Stimulated activated memory B cell treated with anti-CD40 and anti-IgM and Interleukin-4, amounts not matched to agents 10 μg/mL and 1 μg/mL and 100 μg/mL, for 72 hours (primary cell): ENCODE measurements around the gene MYLK2.
"Not testable (repeated sequence)": the region's sequence is repeated elsewhere in the genome, so short reads cannot be mapped to it uniquely, and the experiment has no call there.

ENCODE experiments used
- ATAC-seq: fragments of 150-1000 bp; cut with Tn5 transposase; 2 replicates; pipeline ENCODE4 v1.10.0; 2021
- H3K27ac Mint-ChIP-seq: one replicate; pipeline ENCODE4 v1.8.0; 2022; ENCODE audit warnings: mild to moderate bottlenecking, mixed read lengths
- H3K27me3 Mint-ChIP-seq: one replicate; pipeline ENCODE4 v1.8.0; 2022; ENCODE audit warnings: mixed read lengths
- H3K36me3 Mint-ChIP-seq: one replicate; pipeline ENCODE4 v1.8.0; 2022; ENCODE audit warnings: mixed read lengths
- H3K4me1 Mint-ChIP-seq: one replicate; pipeline ENCODE4 v1.8.0; 2022; ENCODE audit warnings: mixed read lengths
- H3K4me3 Mint-ChIP-seq: one replicate; pipeline ENCODE4 v1.8.0; 2022; ENCODE audit warnings: mild to moderate bottlenecking, moderate library complexity, mixed read lengths
- H3K9me3 Mint-ChIP-seq: one replicate; pipeline ENCODE4 v1.8.0; 2022; ENCODE audit warnings: mixed read lengths

The MYLK2 gene

DNA sequence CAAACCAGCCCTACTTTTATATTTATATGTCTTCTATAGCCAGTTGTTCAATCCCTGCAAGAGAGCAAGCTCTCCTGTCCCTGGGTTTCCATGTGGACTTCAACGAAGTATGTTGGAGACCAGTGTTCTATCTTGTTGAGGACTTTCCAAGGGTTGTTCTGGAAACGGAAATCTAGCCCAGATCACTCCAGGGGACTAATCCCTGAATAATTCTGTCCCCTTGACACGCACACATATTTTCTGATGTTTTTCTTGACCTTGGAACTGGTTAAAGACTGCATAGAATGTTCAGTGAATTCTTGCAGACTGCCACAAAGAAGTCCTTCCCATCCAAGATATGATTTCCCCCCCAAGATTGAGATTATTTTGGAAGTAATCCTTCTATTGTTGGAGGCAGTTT is 9.5 kb upstream of the MYLK2 start:
- H3K27ac Mint-ChIP-seq: no peak overlapping the region
- H3K4me1 Mint-ChIP-seq: peaks cover 13% of the 10 kb centered on the region
- H3K9me3 Mint-ChIP-seq: no peaks in the 10 kb centered on the region
- H3K4me3 Mint-ChIP-seq: no peak overlapping the region
- no peaks in the 10 kb centered on the region for H3K27me3 Mint-ChIP-seq
- ATAC-seq: no peak
- H3K36me3 Mint-ChIP-seq: no peaks in the 10 kb centered on the region

- no peaks in the 10 kb centered on the region for H3K36me3 Mint-ChIP-seq
- H3K9me3 Mint-ChIP-seq: no peaks in the 10 kb centered on the region
- no peaks in the 10 kb centered on the region for H3K27me3 Mint-ChIP-seq
- ATAC-seq: no peak
- H3K4me1 Mint-ChIP-seq: peaks cover 11% of the 10 kb centered on the region
- H3K4me3 Mint-ChIP-seq: no peak overlapping the region
- no peak overlapping the region for H3K27ac Mint-ChIP-seq
These were observed 8.0 kb upstream of the MYLK2 start for GRCh38 chr20:31811198-31811597.

GRCh38 chr20:31811796-31812728 is 7.1 kb upstream of the MYLK2 start:
- no peaks in the 10 kb centered on the region for H3K36me3 Mint-ChIP-seq

DNA sequence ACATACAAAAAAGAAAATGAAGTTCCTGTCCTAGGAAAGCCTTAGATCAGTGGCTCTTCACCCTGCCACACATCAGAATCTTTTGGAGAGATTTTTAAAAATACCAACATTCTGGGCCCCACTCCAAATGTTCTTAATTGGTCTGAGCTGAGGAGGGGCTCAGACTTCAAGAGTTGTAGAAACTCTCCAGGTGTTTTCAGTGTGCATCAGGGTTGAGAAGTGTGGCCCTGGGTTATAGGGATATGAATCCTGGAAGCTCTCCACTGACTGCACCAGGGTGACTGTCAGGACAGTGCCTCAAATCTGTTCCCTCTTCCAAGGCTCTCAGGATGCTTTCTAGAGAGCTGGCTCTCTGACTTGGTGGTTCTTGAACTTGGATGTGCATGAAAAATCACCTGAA is 5.5 kb upstream of the MYLK2 start:
- H3K9me3 Mint-ChIP-seq: no peaks in the 10 kb centered on the region
- no peaks in the 10 kb centered on the region for H3K27me3 Mint-ChIP-seq
- no peak overlapping the region for H3K4me3 Mint-ChIP-seq
- no peak for ATAC-seq
- no peaks in the 10 kb centered on the region for H3K36me3 Mint-ChIP-seq
- H3K4me1 Mint-ChIP-seq: peaks cover 5% of the 10 kb centered on the region
- H3K27ac Mint-ChIP-seq: no peak overlapping the region

More at GRCh38 chr20:31811796-31812728, 7.1 kb upstream of the MYLK2 start:
- Mint-ChIP-seq H3K27me3 (no peaks in the 10 kb centered on the region), H3K4me3 (no peak overlapping the region), H3K9me3 (no peaks in the 10 kb centered on the region), H3K27ac (no peak overlapping the region), H3K4me1 (peaks cover 5% of the 10 kb centered on the region)
- no peak for ATAC-seq

- ATAC-seq, H3K4me3 Mint-ChIP-seq, H3K27me3 Mint-ChIP-seq, H3K4me1 Mint-ChIP-seq, H3K27ac Mint-ChIP-seq, H3K36me3 Mint-ChIP-seq, H3K9me3 Mint-ChIP-seq: not testable (repeated sequence)
These were observed 5.0 kb upstream of the MYLK2 start for GRCh38 chr20:31814142-31814541.

- Mint-ChIP-seq H3K27ac (no peak overlapping the region), H3K27me3 (no peaks in the 10 kb centered on the region), H3K9me3 (no peaks in the 10 kb centered on the region), H3K4me1 (peaks cover under 1% of the 10 kb centered on the region), H3K4me3 (no peak overlapping the region), H3K36me3 (no peaks in the 10 kb centered on the region)
- no peak for ATAC-seq
These were observed 3.6 kb upstream of the MYLK2 start for GRCh38 chr20:31815408-31816188.

GRCh38 chr20:31816221-31816620 is 2.9 kb upstream of the MYLK2 start:
- Mint-ChIP-seq H3K27me3 (no peaks in the 10 kb centered on the region), H3K4me1 (no peaks in the 10 kb centered on the region), H3K4me3 (no peak overlapping the region), H3K9me3 (no peaks in the 10 kb centered on the region), H3K36me3 (no peaks in the 10 kb centered on the region), H3K27ac (no peak overlapping the region)
- ATAC-seq: no peak

DNA sequence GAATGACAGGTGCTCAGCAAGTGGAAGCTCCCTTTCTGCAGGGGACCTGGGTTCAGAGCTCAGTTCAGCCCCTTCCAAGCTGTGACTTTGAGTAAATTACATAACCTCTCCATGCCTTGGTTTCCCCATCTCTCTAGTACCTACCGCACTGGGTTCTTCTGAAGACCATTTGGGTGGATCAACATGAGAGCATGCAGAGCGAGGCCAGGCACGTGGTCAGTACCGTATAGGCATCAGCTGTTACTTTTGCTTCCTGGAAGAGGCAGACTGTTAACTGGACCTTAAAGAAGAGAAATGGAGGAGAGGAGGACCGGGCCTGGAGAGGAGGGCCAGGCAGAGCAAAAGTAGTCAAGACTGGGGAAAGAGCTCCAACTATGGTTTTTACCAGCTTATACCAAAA is 1.7 kb upstream of the MYLK2 start:
- H3K27ac Mint-ChIP-seq: no peak overlapping the region
- no peaks in the 10 kb centered on the region for H3K27me3 Mint-ChIP-seq
- ATAC-seq: no peak
- H3K4me3 Mint-ChIP-seq: no peak overlapping the region
- H3K36me3 Mint-ChIP-seq: no peaks in the 10 kb centered on the region
- no peaks in the 10 kb centered on the region for H3K4me1 Mint-ChIP-seq
- H3K9me3 Mint-ChIP-seq: no peaks in the 10 kb centered on the region

DNA sequence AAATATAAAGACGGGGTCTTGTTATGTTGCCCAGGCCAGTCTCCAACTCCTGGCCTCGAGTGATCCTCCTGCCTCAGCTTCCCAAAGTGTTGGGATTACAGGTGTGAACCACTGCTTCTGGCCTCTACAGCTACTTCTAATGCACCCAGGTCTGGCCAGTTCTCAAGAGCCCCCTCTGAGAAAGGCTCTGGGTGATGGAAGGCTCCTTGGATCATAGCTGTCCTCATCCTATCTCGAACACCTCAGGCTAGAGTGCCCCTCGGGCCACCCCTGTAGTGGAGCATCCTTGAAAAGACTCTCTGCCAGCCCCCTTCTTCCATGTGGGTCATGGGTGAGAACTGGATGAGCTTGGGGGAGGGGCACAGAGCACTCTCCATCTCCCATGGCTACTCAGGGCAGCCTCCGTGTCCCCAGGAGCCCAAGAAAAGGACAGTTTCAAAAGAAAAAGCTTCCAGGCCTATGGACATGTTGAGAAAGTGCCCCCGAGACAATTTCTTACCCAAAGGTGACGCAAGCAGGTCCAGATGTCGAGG is 714 bp upstream of the MYLK2 start:
- Mint-ChIP-seq H3K4me1 (no peaks in the 10 kb centered on the region), H3K4me3 (no peak overlapping the region), H3K27me3 (no peaks in the 10 kb centered on the region), H3K9me3 (no peaks in the 10 kb centered on the region), H3K27ac (no peak overlapping the region), H3K36me3 (no peaks in the 10 kb centered on the region)
- ATAC-seq: no peak

GRCh38 chr20:31820228-31820627 is 1.1 kb downstream of the MYLK2 start:
- no peak overlapping the region for H3K27ac Mint-ChIP-seq
- no peaks in the 10 kb centered on the region for H3K9me3 Mint-ChIP-seq
- ATAC-seq: no peak
- no peaks in the 10 kb centered on the region for H3K36me3 Mint-ChIP-seq
- no peaks in the 10 kb centered on the region for H3K4me1 Mint-ChIP-seq
- H3K4me3 Mint-ChIP-seq: no peak overlapping the region
- no peaks in the 10 kb centered on the region for H3K27me3 Mint-ChIP-seq

DNA sequence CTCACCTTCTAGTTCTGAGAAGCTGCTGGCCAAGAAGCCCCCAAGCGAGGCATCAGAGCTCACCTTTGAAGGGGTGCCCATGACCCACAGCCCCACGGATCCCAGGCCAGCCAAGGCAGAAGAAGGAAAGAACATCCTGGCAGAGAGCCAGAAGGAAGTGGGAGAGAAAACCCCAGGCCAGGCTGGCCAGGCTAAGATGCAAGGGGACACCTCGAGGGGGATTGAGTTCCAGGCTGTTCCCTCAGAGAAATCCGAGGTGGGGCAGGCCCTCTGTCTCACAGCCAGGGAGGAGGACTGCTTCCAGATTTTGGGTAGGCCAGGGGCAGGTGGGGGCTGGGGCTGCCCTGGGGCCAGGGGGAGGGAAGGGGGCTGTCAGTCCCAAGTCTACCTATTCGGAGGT is 2.3 kb downstream of the MYLK2 start:
- Mint-ChIP-seq H3K9me3 (no peaks in the 10 kb centered on the region), H3K36me3 (no peaks in the 10 kb centered on the region), H3K4me1 (no peaks in the 10 kb centered on the region), H3K27ac (no peak overlapping the region), H3K27me3 (no peaks in the 10 kb centered on the region), H3K4me3 (no peak overlapping the region)
- no peak for ATAC-seq

GRCh38 chr20:31822421-31823330 is 3.5 kb downstream of the MYLK2 start:
- Mint-ChIP-seq H3K27ac (no peak overlapping the region), H3K27me3 (no peaks in the 10 kb centered on the region), H3K36me3 (no peaks in the 10 kb centered on the region), H3K4me3 (no peak overlapping the region), H3K9me3 (no peaks in the 10 kb centered on the region), H3K4me1 (no peaks in the 10 kb centered on the region)
- peak; percentile 84 for ATAC-seq

DNA sequence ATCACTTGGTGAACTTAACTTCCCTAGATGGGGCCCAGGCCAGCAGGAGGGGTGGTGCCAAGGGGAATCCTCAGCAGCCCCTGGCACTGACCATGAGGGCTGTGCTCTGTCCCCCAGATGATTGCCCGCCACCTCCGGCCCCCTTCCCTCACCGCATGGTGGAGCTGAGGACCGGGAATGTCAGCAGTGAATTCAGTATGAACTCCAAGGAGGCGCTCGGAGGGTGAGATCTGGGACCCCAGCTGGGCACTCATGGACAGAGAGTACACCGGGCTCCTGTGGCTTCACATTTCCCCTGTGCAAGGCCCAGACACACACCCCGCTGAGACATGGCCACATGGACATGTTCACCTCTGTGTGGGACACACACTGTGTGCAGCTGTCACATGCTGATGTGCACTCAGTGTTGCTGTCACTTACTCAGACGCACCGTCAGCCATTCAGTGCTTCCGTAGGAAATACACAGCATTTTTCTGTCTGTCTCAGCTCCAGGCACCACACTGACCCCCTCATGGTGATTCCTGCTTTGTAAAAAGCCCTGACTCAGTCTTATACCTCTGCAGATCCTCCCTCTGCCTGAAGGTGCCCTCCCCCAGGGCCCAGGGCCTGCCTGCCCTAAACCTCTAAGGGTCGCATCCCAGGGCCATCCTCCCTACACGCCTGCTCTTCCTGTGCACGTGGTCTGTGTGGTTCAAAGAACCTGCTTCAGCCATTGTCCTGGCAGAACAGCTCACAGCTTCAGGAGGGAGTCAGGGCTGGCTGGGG is 4.4 kb downstream of the MYLK2 start:
- Mint-ChIP-seq H3K4me3 (no peak overlapping the region), H3K9me3 (no peaks in the 10 kb centered on the region), H3K27me3 (no peaks in the 10 kb centered on the region), H3K4me1 (no peaks in the 10 kb centered on the region), H3K36me3 (no peaks in the 10 kb centered on the region), H3K27ac (no peak overlapping the region)
- ATAC-seq: no peak

DNA sequence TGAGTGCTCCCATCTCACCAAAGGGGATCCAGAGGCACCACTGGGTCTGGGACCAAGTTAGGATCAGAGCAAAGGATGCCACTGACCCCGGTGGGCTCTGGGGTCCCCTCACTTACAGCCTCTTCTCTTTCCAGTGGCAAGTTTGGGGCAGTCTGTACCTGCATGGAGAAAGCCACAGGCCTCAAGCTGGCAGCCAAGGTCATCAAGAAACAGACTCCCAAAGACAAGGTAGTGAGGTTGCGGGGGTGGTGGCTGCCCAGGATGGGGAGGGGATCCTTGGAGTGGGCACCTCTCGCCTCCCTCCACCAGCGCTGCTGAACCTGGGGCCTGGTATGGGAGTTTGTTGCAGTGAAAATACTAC is 4.9 kb downstream of the MYLK2 start:
- no peaks in the 10 kb centered on the region for H3K9me3 Mint-ChIP-seq
- no peaks in the 10 kb centered on the region for H3K4me1 Mint-ChIP-seq
- H3K27ac Mint-ChIP-seq: no peak overlapping the region
- no peak overlapping the region for H3K4me3 Mint-ChIP-seq
- H3K27me3 Mint-ChIP-seq: no peaks in the 10 kb centered on the region
- no peaks in the 10 kb centered on the region for H3K36me3 Mint-ChIP-seq
- ATAC-seq: no peak
